Right hindlimb (tissue), 1 donor: Measurements from ENCODE around the gene MMP21.

Experiments
- DNase-seq: peaks from one replicate; pipeline ENCODE4 v3.0.0-alpha.2; 2018

The MMP21 gene

GRCh38 chr10:125762692-125763648 lies 12.7 kb downstream of the MMP21 start:
- no peak for DNase-seq

GRCh38 chr10:125761961-125762360 lies 13.7 kb downstream of the MMP21 start:
- DNase-seq, result no peak

DNA sequence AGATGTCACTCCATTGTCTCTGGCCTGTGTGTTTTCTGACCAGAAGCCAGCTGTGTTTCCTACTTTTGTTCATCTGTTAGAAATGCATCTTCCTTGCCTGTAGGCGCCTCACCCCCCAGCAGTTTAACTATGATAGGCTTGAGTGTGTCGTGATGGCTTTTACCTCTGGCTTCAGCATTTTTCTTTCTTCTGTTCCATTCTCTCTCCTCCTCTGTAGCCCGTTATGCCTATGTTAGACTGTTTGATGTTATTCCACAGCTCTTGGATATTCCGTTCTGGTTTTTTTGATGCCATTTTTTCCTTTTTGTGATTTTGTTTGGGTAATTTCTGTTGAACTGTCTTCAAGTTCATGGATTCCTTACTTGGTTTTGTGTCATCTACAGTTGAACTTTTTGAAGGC lies 17.9 kb downstream of the MMP21 start:
- no peak for DNase-seq

GRCh38 chr10:125756853-125757487 lies 18.7 kb downstream of the MMP21 start:
- no peak for DNase-seq

GRCh38 chr10:125756196-125756595 lies 19.4 kb downstream of the MMP21 start:
- no peak for DNase-seq

- no peak for DNase-seq
Observed at GRCh38 chr10:125747417-125747816, 28.2 kb downstream of the MMP21 start.

DNA sequence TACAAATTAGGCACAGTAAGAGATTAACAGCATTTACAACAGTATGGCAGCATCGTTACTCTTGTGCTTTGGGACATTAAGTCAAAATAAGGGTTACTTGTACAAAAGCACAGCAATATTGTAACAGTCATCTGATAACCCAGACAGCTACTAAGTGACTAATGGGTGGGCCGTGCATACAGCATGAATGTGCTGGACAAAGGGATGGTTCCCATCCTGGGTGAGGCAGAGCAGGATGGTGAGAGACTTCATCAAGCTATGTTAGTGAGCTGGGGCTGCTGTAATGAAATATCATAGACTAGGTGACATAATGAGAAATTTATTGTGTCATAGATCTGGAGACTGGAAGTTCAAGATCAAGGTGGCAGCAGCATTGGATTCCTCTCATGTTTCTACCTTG lies 30.7 kb downstream of the MMP21 start:
- no peak for DNase-seq

- DNase-seq, result no peak
Observed at GRCh38 chr10:125742465-125742864, 33.2 kb downstream of the MMP21 start.

DNA sequence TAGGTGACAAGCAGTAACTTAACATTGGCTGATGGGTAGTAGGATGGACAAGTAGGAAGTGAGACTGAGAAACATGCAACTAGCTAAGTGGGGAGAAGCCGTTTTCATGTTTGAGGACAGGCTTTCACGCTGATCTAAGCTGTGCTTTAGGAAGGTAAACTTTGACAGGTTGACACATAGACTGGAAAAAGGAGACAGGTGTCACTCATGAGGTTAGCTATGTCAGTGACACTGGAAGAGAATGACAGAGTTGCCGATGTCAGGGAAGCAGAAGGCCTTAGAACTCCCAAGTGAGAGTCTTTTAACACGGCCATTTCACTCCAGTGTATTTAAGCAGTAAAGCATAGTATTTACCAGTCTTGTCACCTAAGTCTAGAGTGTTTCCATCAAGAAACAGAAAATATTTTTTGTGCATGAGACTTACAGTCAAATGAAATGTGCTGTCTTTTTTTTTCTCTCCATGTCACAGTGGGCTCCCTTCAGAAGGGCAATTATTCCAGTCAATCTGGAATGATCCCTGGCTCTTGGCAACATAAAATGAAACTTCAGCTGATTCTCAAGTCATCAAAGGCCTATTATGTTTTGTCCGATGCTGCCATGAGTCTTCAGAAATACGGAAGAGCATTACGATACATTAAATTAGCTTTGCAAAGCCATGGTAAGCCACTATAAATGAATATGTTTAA lies 35.5 kb downstream of the MMP21 start:
- no peak for DNase-seq

- no peak for DNase-seq
Observed at GRCh38 chr10:125738206-125738605, 37.4 kb downstream of the MMP21 start.

- DNase-seq, result no peak
Observed at GRCh38 chr10:125734823-125735222, 40.8 kb downstream of the MMP21 start.

- DNase-seq, result no peak
Observed at GRCh38 chr10:125734148-125734547, 41.5 kb downstream of the MMP21 start.

GRCh38 chr10:125727436-125727835 lies 48.2 kb downstream of the MMP21 start:
- no peak for DNase-seq

DNA sequence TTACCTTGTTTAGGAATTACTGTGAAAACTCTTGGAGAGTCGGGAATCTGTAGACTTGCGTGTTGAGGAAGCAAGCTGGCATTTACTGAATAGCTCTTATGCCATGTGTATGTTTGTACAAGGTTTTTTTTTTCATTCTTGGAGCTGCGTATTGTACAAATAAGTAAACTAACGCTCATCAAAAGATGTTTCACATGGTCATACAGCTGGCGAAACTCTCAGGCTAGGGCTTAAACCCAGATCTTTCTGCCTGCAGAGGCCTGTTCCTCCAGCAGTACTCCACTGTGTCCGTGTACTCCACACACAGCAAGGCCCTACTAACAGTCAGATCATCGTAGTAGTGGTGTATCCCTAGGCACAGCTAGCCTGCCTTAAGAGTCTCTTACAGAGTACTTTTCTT lies 48.7 kb downstream of the MMP21 start:
- no peak for DNase-seq

DNA sequence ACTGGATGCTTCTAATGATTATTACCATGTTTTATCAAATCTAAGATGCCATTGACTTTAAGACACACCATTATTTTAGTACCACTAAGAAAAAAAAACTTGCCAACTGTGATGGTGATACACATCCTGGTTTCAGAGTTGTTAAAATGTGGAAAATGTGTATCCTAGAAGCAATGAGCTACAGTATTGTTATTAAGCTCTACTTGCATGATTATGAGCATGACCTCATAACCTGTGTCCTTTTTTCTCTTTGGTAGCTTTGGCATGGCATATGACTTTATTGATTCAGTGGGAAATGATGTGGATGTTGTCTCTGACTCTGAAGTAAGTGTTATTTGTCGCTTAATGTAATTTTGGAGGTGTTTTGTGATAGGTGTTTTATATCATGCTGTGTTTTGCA lies 52.8 kb downstream of the MMP21 start:
- no peak for DNase-seq

DNA sequence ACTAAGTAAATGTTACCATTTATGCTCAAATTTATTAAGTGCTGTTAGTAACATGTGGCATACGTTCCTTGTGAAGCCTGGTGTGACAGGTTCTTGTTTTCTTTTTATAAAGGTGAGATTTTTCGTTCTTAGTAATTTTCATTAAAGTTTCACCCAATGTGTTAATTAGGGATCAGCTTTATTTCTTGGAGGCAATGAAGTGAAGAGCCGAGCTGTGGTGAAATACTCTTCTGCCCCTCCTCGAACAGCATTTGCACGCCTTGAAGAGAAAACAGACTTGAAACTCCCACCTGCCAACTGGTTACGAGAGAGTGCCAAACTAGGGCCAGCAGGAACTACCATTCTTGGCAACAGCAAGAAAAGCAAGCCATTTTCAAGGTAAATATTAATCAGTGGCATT lies 54.6 kb downstream of the MMP21 start:
- no peak for DNase-seq

DNA sequence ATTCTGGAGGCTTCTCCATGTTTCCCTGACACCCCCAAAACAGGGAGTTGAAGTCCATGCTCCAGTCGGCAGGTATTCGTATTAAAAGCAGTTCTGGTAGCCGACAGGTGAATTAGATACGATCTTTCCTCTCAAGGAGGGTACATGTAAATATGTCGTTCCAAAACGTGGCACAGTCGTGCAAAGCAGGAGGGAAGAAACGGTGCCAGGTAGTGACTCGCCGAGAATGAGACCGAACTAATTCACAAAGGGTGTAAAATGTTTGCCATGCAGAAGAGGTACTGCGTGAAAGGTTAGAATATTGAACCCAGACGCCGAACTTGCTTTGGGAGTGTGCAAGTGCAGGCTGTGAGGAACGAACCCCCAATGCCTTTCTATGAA lies 55.6 kb downstream of the MMP21 start:
- DNase-seq, result no peak

- peak; percentile 100 for DNase-seq
Observed at GRCh38 chr10:125719173-125720001, 56.2 kb downstream of the MMP21 start, which contains the start of gene EDRF1. EDRF1 (plus strand) TSS chr10:125719709; CDS start chr10:125719808, 99 bp downstream.
